GM13977 (cell line): ENCODE data around the gene RALGAPA2.

ENCODE experiments used
- DNase-seq: peaks from one replicate; pipeline ENCODE4 v3.0.0; 2012; ENCODE audit warnings: low spot score
- in situ Hi-C: fragments of 300-500 bp; cut with MboI; formaldehyde crosslinking; loops from one replicate; pipeline ENCODE4 v1.12.0; 2022; ENCODE audit warnings: low sequenced_read_pairs, low pct_unique_long_range_greater_than_20kb, mixed read lengths, inconsistent platforms; ENCODE audit not compliant: unreplicated experiment
- TF ChIP-seq, protein P1 (sequence below): IDR thresholded peaks from 2 replicates; pipeline ENCODE4 v1.5.1; 2012; ENCODE audit warnings: mild to moderate bottlenecking, control low read depth; ENCODE audit not compliant: insufficient read depth; ENCODE audit errors: extremely low read depth, missing control alignments

RALGAPA2 gene

GRCh38 chr20:20477444-20478041 is 234.9 kb downstream of the RALGAPA2 start:
- no peak for DNase-seq
- TF ChIP-seq, protein P1, sequence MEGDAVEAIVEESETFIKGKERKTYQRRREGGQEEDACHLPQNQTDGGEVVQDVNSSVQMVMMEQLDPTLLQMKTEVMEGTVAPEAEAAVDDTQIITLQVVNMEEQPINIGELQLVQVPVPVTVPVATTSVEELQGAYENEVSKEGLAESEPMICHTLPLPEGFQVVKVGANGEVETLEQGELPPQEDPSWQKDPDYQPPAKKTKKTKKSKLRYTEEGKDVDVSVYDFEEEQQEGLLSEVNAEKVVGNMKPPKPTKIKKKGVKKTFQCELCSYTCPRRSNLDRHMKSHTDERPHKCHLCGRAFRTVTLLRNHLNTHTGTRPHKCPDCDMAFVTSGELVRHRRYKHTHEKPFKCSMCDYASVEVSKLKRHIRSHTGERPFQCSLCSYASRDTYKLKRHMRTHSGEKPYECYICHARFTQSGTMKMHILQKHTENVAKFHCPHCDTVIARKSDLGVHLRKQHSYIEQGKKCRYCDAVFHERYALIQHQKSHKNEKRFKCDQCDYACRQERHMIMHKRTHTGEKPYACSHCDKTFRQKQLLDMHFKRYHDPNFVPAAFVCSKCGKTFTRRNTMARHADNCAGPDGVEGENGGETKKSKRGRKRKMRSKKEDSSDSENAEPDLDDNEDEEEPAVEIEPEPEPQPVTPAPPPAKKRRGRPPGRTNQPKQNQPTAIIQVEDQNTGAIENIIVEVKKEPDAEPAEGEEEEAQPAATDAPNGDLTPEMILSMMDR = no peak
- in situ Hi-C loops = no loop called here

- in situ Hi-C loops = no loop called here
- no peak for DNase-seq
- TF ChIP-seq, protein P1 = no peak
These were observed 235.9 kb downstream of the RALGAPA2 start for GRCh38 chr20:20476504-20476903.

GRCh38 chr20:20473657-20474056 is 238.8 kb downstream of the RALGAPA2 start:
- no peak for DNase-seq
- in situ Hi-C loops = no loop called here

GRCh38 chr20:20472684-20473274 is 239.7 kb downstream of the RALGAPA2 start:
- in situ Hi-C loops = no loop called here
- TF ChIP-seq, protein P1 = no peak

More at GRCh38 chr20:20473657-20474056, 238.8 kb downstream of the RALGAPA2 start:
- TF ChIP-seq, protein P1 = no peak

GRCh38 chr20:20466341-20466879 is 246.0 kb downstream of the RALGAPA2 start:
- TF ChIP-seq, protein P1 = no peak
- peak; percentile 38 for DNase-seq
- in situ Hi-C loops = no loop called here

More at GRCh38 chr20:20472684-20473274, 239.7 kb downstream of the RALGAPA2 start:
- DNase-seq = no peak

DNA sequence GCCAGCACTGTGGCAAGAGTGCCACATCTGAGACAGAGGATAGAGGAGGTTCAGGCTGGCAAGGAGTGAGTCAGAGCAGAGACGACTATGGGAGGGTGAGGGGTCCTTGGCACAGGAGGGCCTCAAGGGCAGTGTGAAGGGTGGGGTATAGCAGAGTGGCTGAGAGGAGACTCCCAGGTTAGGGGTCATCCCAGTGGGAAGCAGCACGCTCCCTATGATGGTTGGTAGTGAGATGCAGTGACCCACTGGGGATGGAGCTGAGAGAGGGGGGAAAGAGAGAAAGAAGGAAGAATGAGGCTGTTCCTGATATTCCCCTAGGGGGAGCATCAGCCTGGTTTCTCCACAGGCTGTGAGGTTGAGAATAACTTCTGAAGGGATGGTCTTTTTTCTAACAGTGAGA is 247.2 kb downstream of the RALGAPA2 start:
- in situ Hi-C loops = no loop called here
- TF ChIP-seq, protein P1 = peak; percentile 37
- DNase-seq = no peak
